BLaER1 (cell line): ENCODE results near the gene USP12.
A peak's percentile ranks its signal among the peaks of the same experiment; 100 is the strongest.

Source experiments
- H3K27ac ChIP-seq: shearing (Covaris generic); formaldehyde crosslinking; 2 replicates; pipeline ENCODE4 v1.8.1; 2022
- H3K27me3 ChIP-seq: shearing (Covaris generic); formaldehyde crosslinking; 2 replicates; pipeline ENCODE4 v1.8.1; 2022
- H3K36me3 ChIP-seq: shearing (Covaris generic); formaldehyde crosslinking; 2 replicates; pipeline ENCODE4 v1.8.1; 2022
- H3K4me1 ChIP-seq: shearing (Covaris generic); formaldehyde crosslinking; 2 replicates; pipeline ENCODE4 v1.8.1; 2022
- H3K4me2 ChIP-seq: shearing (Covaris generic); formaldehyde crosslinking; 2 replicates; pipeline ENCODE4 v1.8.1; 2022
- H3K4me3 ChIP-seq: shearing (Covaris generic); formaldehyde crosslinking; 2 replicates; pipeline ENCODE4 v1.8.1; 2022
- H3K9ac ChIP-seq: shearing (Covaris generic); formaldehyde crosslinking; 2 replicates; pipeline ENCODE4 v1.8.1; 2022
- H3K9me3 ChIP-seq: shearing (Covaris generic); formaldehyde crosslinking; 2 replicates; pipeline ENCODE4 v1.8.1; 2022
- H4K20me1 ChIP-seq: shearing (Covaris generic); formaldehyde crosslinking; 2 replicates; pipeline ENCODE4 v1.8.1; 2022
- Cebpa-rat ChIP-seq: shearing (Covaris generic); IDR thresholded peaks from 2 replicates; pipeline ENCODE4 v1.8.1; 2022

The USP12 gene

DNA sequence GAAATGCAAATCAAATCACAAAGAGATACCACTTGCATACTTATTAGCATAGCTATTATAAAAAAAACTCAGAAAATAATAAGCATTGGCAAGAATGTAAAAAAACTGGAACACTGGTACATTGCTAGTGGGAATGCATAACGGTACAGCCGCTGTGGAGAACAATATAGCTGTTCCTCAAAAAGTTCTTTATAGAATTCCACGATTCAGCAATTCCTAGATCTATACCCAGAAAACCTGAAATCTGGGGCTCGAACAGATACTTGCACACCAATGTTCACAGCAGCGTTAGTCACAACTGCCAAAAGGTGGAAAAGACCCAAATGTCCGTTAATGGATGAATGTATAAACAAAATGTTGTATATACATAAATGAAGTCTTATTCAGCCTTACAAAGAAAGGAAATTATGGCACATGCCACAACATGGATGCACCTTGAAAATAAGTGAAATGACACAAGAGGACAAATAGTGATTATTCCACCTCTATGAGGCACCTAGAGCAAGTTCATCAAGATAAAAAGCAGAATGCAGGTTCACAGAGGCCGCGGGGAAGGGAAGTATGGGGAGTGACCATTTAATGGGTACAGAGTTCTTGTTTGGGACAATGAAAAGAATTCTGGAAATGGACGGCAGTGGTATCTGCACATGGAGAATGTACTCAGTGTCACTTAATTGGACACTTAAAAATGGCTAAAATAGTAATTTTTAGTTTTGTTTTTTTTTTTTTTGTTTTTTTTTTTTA is 107.2 kb downstream of the USP12 start:
- no peak for TF ChIP-seq Cebpa-rat
- peaks cover 8% of the 10 kb centered on the region for H3K36me3 ChIP-seq
- H3K27me3 ChIP-seq, result no peaks in the 10 kb centered on the region
- H3K4me3 ChIP-seq, result no peak overlapping the region
- H3K4me2 ChIP-seq, result no peak overlapping the region
- H3K9ac ChIP-seq, result no peak overlapping the region
- no peaks in the 10 kb centered on the region for H3K4me1 ChIP-seq
- H4K20me1 ChIP-seq, result no peaks in the 10 kb centered on the region
- peaks cover 7% of the 10 kb centered on the region; the same call in 1 of the 2 replicates for H3K9me3 ChIP-seq
- H3K27ac ChIP-seq, result no peak overlapping the region

DNA sequence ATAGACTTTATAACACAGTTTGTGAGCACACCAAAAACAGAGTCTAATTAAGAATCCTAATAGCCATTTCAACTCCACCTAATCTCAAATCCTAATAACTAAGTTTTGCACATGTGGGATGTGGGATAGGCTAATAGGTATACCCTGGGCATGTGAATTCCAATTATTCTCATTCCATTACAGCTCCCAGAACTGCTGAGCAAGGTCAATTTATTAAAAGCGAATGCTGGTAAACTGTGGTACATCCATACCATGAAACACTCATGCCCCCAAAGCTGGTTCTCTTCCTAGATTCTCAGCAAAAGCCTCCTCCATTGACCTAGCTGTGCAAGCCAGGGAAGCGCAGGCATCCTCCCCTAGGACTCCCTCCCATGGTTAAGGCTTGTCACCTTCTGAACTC is 113.8 kb downstream of the USP12 start:
- no peak overlapping the region for H3K4me3 ChIP-seq
- no peaks in the 10 kb centered on the region for H4K20me1 ChIP-seq
- peaks cover 6% of the 10 kb centered on the region for H3K4me1 ChIP-seq
- H3K9me3 ChIP-seq, result no peaks in the 10 kb centered on the region; the same call in 1 of the 2 replicates
- TF ChIP-seq Cebpa-rat, result no peak
- no peak overlapping the region for H3K9ac ChIP-seq
- no peak overlapping the region for H3K4me2 ChIP-seq
- no peak overlapping the region for H3K27ac ChIP-seq
- no peaks in the 10 kb centered on the region for H3K36me3 ChIP-seq
- H3K27me3 ChIP-seq, result no peaks in the 10 kb centered on the region

DNA sequence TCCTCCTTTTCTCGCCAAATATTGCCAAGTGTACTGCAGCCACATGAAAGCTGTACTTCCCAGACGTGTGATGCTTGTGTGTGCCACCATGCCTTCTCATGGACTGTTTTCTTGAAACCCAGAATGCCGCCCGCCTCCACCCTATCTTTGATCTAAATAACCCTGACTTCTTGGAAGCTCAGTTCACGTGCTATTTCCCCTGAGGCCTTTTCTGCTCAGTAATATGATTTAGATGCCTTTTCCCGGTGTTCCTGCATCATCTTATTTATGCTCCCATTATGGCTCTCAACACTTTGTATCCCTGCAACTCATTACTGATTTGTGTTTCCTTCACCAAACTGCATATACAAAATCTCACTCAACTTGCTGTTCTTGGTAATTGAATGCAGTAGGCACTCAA is 116.1 kb downstream of the USP12 start:
- TF ChIP-seq Cebpa-rat, result no peak
- no peak overlapping the region for H3K4me3 ChIP-seq

DNA sequence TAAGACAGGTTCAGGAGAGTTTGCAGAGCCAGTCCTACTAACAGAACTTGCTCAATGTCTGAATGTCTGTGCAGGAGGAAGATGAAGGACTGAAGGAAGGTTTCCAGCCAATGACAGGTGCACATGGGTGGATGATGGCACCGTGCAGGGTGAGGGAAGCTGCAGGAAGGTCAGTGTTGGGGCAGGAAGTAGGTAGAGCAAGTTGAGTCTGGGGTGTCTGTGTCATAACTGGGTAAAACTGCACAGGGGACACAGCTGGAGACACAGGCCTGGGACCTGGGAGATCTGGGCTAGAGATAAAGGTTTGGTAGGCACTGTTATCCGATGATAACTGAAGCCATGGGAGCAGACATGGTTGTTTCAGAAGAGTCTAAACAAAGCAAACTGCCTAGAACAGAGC is 116.9 kb downstream of the USP12 start:
- peaks cover 6% of the 10 kb centered on the region for H3K4me1 ChIP-seq
- H3K27me3 ChIP-seq, result no peaks in the 10 kb centered on the region
- H3K36me3 ChIP-seq, result 0 out of 2 replicates have a peak, but pooled peaks cover 5% of the 10 kb centered on the region
- H3K4me2 ChIP-seq, result no peak overlapping the region
- H3K9me3 ChIP-seq, result 0 out of 2 replicates have a peak, but pooled peaks cover 5% of the 10 kb centered on the region
- TF ChIP-seq Cebpa-rat, result no peak
- no peak overlapping the region for H3K4me3 ChIP-seq
- H4K20me1 ChIP-seq, result no peaks in the 10 kb centered on the region
- H3K9ac ChIP-seq, result no peak overlapping the region
- no peak overlapping the region for H3K27ac ChIP-seq

More for the DNA sequence above, 116.1 kb downstream of the USP12 start:
- no peak overlapping the region for H3K4me2 ChIP-seq
- H3K9ac ChIP-seq, result no peak overlapping the region
- H4K20me1 ChIP-seq, result no peaks in the 10 kb centered on the region
- no peak overlapping the region for H3K27ac ChIP-seq
- no peaks in the 10 kb centered on the region for H3K27me3 ChIP-seq
- H3K4me1 ChIP-seq, result peaks cover 6% of the 10 kb centered on the region
- H3K36me3 ChIP-seq, result 0 out of 2 replicates have a peak, but pooled peaks cover 2% of the 10 kb centered on the region
- 0 out of 2 replicates have a peak, but pooled peaks cover 3% of the 10 kb centered on the region for H3K9me3 ChIP-seq

GRCh38 chr13:27053902-27054595 is 117.6 kb downstream of the USP12 start:
- Histone ChIP-seq H3K27me3 (no peaks in the 10 kb centered on the region), H4K20me1 (no peaks in the 10 kb centered on the region), H3K4me2 (no peak overlapping the region), H3K9ac (no peak overlapping the region), H3K36me3 (0 out of 2 replicates have a peak, but pooled peaks cover 5% of the 10 kb centered on the region), H3K27ac (no peak overlapping the region), H3K9me3 (0 out of 2 replicates have a peak, but pooled peaks cover 5% of the 10 kb centered on the region), H3K4me1 (peaks cover 6% of the 10 kb centered on the region), H3K4me3 (no peak overlapping the region)
- no peak for TF ChIP-seq Cebpa-rat

- Histone ChIP-seq H3K4me1 (peaks cover 6% of the 10 kb centered on the region), H3K4me2 (no peak overlapping the region), H3K9me3 (0 out of 2 replicates have a peak, but pooled peaks cover 5% of the 10 kb centered on the region), H3K4me3 (no peak overlapping the region), H3K27me3 (no peaks in the 10 kb centered on the region), H4K20me1 (no peaks in the 10 kb centered on the region), H3K36me3 (0 out of 2 replicates have a peak, but pooled peaks cover 5% of the 10 kb centered on the region), H3K27ac (no peak overlapping the region), H3K9ac (no peak overlapping the region)
- TF ChIP-seq Cebpa-rat, result no peak
Measured at GRCh38 chr13:27053210-27053884, 118.3 kb downstream of the USP12 start.

DNA sequence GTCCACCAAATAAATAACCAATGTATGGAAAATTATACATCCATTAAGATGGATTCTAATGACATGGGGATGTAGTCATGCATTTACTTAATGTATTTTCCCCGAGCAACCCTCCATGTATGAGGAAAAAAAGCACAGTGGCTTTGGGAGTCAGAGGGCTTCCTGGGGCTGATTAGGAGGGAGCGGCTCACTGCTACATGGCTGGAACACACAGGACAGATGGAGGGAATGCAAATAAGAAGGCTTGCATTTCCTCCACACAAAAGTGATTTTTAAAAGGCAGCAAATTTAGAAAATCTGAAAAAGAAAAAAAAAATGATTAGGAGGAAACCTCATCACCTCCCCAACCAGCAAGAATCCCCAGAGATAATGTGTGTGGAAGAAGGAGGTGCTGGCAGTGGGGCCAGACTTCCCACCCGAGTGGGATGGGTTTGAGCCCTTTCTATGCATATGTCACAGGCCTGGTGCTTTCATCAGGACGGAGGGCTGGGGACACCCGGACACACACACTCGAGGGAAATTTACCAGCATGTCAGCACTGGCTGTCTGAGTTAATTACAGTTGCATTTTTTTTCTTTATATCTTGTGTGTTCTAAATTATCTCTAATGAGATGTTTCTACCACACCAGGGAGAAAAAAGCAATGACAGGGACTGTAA is 118.9 kb downstream of the USP12 start:
- Histone ChIP-seq H3K27me3 (no peaks in the 10 kb centered on the region), H3K27ac (no peak overlapping the region), H3K36me3 (0 out of 2 replicates have a peak, but pooled peaks cover 5% of the 10 kb centered on the region), H4K20me1 (no peaks in the 10 kb centered on the region), H3K4me3 (no peak overlapping the region), H3K9ac (no peak overlapping the region), H3K9me3 (0 out of 2 replicates have a peak, but pooled peaks cover 5% of the 10 kb centered on the region), H3K4me2 (no peak overlapping the region), H3K4me1 (peaks cover 6% of the 10 kb centered on the region)
- TF ChIP-seq Cebpa-rat, result no peak

DNA sequence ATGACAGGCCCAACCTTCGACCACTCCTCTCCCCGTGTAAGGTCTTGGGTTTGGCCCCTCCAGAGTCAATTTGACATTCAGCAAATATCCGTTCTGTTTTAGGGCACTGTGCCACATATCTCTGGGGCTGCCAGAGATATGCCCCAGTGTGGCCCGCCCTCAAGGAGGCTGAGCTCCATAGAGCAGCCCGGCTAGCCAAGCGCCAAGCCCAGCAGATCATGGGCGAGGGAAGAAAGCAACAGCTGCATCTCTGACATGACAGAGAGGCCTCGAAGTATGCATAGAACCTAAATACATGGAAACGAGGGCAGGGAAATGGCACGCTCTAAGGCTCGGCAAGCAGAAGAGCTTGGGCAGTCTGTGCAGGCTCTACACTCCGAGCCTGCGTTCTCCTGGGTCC is 124.5 kb downstream of the USP12 start:
- Histone ChIP-seq H3K9me3 (0 out of 2 replicates have a peak, but pooled peaks cover 5% of the 10 kb centered on the region), H3K27me3 (no peaks in the 10 kb centered on the region), H3K4me1 (peaks cover 36% of the 10 kb centered on the region), H3K4me2 (no peak overlapping the region), H3K36me3 (0 out of 2 replicates have a peak, but pooled peaks cover 5% of the 10 kb centered on the region), H4K20me1 (no peaks in the 10 kb centered on the region), H3K27ac (no peak overlapping the region), H3K9ac (no peak overlapping the region), H3K4me3 (no peak overlapping the region)
- TF ChIP-seq Cebpa-rat, result no peak

GRCh38 chr13:27044837-27045570 is 126.6 kb downstream of the USP12 start:
- TF ChIP-seq Cebpa-rat, result no peak
- H3K4me2 ChIP-seq, result peak overlapping the region; percentile 62
- H3K4me1 ChIP-seq, result peaks cover 50% of the 10 kb centered on the region
- peaks cover 5% of the 10 kb centered on the region; the same call in 1 of the 2 replicates for H4K20me1 ChIP-seq
- H3K9me3 ChIP-seq, result no peaks in the 10 kb centered on the region
- no peak overlapping the region for H3K9ac ChIP-seq
- no peaks in the 10 kb centered on the region for H3K36me3 ChIP-seq
- no peak overlapping the region for H3K27ac ChIP-seq
- no peak overlapping the region for H3K4me3 ChIP-seq
- no peaks in the 10 kb centered on the region for H3K27me3 ChIP-seq
